Nucleus accumbens (tissue), 56 donors: ENCODE data around the gene PALD1.

Experiments
- DNase-seq, 56 donors: peaks; one replicate each; lab custom pipeline; 2025; lab: John Stamatoyannopoulos, UW

PALD1 gene

GRCh38 chr10:70549351-70549961 lies 70.9 kb downstream of the PALD1 start:
- no peak for DNase-seq

- peak in 48 of 56 donors; percentile 6 to 79 (median 41) for DNase-seq
These were observed 71.4 kb downstream of the PALD1 start for GRCh38 chr10:70549962-70550458.

GRCh38 chr10:70550459-70550858 lies 71.9 kb downstream of the PALD1 start:
- DNase-seq, result no peak

GRCh38 chr10:70551466-70551865 lies 72.9 kb downstream of the PALD1 start:
- DNase-seq, result no peak

DNA sequence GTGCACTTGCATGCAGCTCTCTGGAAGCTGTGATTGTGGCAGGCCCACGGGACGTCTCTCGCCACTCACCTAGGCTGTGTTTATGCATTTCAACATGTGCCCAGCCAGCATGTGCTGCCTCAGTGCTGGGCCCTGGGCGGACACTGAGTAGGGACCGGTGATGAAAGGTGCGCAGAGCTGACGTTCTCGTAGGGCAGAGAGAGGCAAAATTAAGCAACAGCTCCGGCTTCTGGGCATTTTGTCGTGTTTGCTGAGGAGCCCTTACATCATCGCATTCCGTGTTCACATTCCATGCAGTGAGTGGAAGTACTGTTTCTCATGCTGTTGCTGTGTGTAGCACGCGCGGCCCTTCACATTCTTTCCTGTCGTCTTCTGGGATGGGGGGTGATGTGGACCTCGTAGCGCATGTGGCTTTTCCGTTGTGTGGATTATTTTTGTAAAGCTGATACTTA lies 73.4 kb downstream of the PALD1 start:
- DNase-seq, result no peak

DNA sequence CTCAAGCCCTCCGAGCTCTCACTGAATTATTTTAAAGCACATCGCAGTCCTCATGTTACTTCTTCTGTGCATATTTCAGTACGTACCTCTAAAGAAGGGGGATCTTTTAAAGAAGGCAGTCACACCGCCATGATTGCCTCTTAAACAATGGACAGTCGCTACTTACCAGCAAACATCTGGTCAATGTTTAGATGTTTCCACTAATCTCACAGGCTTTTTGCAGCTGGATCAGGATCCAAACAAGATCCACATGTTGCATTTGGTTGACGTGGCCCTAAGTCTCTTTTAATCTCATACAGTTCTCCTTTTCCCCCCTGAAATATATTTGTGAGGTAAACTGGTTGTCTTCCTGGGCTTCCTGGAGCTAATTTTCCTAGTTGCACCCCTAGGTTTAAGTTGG lies 74.0 kb downstream of the PALD1 start:
- no peak for DNase-seq

DNA sequence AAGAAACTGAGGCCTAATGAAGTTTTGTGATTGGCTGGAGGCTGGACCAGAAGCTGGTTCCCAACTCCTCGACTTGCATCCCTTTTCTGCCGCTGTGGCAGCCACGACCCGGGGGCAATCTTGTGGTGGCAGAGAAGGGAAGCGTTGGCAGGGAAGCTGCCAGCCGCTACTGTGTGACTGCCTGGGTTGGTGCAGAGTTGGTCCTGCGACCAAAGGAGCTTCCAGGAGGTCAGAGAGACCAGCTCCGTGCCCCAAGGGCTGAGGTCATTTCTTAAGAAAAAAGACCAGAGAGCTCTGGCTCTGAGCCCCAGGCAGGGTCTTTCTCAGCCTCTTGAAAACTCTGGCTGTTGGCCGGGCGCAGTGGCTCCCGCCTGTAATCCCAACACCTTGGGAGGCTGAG lies 76.8 kb downstream of the PALD1 start:
- no peak for DNase-seq

DNA sequence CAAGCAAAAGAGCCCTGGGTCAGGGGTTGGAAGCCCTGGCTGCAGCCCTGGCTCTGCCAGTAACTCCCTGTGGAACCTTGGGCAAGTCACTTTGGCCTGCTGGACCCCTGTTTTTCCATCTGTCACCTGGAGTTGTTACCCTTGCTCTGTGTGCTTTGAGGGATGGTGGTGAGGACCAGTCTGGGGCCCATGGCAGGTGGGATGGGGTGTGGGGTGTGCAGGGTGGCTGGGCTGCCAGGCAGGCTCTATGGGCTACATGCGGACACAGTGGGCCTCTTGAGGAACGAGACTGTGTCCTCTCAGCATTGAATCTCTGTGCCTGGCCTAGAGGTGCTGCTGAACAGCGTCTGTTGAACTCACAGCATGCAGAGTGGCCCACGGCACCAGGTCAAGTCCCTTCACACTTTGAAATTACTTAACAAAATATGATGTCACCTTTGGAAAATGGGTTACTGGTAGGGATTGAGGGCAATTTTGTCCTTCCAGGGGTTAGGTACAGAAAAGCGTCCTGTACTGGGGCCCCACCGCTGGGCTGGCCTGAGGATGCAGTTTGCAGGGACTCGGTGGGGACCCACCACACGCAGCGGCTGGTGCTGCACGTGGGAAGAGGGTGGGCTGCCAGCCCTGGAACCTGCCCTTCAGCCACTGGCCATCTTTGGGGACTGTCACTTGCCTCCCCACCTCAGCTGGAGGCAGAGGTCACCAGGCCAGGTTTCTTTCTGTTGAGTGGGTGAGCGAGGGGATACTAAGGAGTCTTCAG lies 78.7 kb downstream of the PALD1 start:
- DNase-seq, result no peak

DNA sequence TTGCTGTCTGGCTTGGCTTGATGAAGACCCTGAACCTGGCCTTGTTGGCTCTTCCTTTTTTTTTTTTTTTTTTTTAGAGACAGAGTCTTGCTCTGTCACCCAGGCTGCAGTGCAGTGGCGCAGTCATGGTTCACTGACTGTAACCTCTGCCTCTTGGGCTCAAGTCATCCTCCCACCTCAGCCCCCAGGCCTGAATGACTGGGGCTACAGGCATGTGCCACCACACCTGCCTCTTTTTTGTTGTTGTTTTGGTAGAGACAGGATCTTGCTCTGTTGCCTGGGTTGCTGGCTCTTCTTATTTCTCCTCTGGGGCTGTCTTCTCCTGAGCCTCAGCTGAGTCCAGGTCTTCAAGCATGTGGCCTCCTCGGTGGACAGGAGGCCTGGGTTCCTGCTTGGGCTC lies 79.3 kb downstream of the PALD1 start:
- DNase-seq, result no peak

DNA sequence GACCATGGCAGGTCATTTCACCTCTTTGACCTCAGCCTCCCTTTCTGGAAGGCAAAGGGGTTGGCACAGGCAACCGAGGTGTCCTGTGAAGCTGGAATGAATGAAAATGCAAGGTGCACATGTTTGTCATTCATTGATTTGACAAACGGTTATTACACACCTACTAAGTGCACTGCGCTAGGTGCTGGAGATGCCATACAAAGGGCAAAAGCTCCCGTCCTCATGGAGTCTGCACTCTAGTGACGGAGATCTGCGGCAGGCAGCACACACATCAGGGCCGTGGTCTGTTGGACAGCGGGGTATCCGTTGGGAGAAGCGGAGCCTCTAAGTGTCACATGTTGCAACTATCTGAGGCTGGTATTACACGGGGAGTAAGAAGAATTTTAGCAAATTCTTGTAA lies 79.7 kb downstream of the PALD1 start:
- DNase-seq, result no peak

GRCh38 chr10:70558871-70559810 lies 80.6 kb downstream of the PALD1 start:
- DNase-seq, result peak in 8 of 56 donors; percentile 5 to 37 (median 18)

DNA sequence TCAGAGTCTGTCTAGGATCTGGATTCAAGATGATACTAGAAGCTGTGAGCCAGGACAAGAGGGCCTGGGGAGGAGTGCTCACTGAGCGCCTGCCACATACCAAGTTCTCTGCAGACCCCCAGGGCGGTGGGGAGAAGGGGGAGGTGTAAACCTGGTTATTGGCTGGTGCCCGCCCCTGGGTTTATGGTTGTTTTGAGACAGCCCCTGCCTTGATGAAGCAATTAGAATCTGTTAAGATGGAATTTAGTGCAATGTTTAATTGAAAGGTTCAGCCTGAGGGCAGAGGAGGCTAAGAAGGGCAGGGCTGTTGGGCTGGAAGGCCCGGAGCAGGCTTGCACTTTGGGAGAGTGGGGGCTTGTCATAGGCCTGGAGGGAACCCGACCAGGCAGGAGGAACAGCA lies 81.3 kb downstream of the PALD1 start:
- DNase-seq, result no peak

- DNase-seq, result no peak
These were observed 82.0 kb downstream of the PALD1 start for GRCh38 chr10:70560511-70560941.

DNA sequence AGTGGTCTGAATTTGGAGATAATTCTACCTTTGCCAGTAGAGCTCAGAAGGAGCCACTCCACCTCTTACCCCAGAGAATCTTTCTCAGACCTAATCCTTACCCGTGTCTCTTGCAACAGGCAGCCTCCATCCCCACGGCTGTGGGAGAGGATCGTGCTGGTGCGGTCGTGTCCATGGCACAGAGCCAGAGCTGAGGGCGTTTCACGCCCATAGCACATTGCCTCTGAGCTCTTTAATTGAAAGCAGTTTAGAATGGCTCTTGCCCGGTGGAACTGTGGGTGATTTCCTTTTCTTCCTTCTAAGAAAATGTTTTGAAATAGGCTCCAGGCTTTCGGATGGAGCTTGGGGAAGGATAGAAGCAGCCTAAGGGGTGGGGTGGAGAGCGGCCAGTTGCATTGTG lies 82.5 kb downstream of the PALD1 start:
- DNase-seq, result peak in 1 of 56 donors; percentile 13

DNA sequence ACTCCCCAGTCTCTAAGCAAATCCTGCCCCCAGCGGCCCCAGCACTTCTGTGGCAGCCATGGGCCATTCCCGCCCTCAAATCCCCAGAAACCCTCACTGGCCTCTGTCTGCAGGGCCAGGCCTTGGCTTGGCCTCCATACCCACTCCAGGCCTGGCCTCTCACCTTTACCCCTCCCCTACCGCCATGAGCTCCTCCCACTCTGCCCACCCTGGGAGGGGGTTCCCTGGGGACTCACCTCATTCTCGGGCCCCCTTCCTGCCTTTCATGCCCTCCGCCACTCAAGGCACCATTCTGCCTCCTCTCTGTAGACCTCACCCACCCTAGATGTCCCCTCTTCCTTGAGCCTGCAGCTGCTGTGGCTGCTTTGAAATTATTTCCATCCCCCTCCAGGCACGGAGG lies 83.0 kb downstream of the PALD1 start:
- no peak for DNase-seq

DNA sequence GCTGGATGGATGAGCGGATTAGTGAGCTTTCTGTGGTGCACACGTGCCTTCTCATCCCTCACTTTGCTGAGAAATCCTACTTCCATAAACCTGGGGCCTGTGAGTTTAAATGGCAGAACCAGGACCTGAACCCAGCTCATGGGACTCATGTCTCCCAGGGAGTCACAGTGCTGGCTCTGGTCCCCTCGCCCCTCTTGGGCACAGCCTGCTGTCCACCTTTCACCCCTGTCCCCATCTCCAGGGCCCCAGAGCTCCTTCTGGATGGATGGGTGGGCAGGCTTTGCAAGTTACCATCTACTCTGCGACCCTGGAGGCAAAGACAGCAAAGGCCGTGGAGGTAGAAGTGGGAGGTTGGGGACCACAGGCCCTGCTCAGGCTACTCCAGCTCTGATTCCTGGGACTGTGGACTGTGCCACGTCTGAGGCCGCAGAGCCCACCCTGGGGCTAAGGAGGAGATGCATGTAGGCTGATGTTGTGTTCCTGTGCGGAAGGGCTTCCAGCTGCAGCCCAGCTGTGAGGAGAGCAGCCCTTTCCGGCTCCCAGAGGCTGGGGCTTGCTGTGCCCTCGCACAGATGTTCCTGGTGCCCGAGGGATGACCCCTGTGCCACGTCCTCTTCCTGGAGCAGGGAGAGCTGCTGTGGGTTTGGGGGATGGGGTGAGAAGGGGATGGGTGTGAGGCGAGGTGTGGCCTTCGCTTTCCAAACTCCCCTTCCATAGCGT lies 83.6 kb downstream of the PALD1 start:
- DNase-seq, result no peak

- DNase-seq, result no peak
These were observed 84.7 kb downstream of the PALD1 start for GRCh38 chr10:70563230-70563629.

DNA sequence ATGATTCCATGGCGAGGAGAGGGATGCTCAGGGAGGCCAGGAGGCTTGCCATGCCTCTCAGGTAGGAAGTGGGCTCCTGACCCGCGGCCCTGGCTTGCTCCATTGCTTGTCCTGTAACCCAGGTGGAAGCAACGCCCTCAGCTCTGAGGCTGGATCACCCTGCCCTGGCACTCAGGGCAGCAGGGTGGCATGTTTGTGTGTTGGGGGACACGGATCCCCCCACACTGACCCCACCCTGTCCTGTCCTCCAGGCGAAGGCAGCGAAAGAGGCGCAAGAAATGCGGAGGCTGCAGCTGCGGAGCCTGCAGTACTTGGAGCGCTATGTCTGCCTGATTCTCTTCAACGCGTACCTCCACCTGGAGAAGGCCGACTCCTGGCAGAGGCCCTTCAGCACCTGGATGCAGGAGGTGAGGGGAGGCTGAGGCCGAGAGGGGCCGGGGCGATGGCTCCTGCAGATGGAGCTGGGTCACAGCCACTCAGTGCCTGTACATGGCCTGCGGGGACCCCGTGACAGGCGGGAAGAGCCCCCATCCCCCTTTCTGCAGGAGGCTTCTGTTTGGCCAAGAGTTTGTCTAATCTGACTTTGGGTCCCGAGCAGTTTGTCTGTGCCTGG lies 85.7 kb downstream of the PALD1 start:
- DNase-seq, result no peak

- DNase-seq, result no peak
These were observed 86.4 kb downstream of the PALD1 start for GRCh38 chr10:70564901-70565351.
